ENCODE results near the gene SWAP70.

DNA sequence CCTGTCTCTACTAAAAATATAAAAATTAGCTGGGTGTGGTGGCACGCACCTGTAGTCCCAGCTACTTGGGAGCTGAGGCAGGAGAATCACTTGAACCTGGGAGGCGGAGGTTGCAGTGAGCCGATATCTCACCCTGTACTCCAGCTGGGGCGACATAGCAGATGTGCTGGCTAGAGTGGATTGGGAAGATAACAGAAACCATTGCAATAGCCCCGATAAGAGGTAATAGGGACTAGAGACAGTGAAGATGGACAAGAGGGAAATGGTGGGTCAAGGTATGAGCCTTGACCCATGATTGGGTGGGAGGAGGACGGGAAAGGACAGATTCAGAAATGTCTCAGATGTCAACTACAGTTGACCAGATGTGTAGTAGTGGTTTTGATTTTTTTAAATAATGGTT, 6.1 kb downstream of the SWAP70 start:
- TF ChIP-seq, protein P1, sequence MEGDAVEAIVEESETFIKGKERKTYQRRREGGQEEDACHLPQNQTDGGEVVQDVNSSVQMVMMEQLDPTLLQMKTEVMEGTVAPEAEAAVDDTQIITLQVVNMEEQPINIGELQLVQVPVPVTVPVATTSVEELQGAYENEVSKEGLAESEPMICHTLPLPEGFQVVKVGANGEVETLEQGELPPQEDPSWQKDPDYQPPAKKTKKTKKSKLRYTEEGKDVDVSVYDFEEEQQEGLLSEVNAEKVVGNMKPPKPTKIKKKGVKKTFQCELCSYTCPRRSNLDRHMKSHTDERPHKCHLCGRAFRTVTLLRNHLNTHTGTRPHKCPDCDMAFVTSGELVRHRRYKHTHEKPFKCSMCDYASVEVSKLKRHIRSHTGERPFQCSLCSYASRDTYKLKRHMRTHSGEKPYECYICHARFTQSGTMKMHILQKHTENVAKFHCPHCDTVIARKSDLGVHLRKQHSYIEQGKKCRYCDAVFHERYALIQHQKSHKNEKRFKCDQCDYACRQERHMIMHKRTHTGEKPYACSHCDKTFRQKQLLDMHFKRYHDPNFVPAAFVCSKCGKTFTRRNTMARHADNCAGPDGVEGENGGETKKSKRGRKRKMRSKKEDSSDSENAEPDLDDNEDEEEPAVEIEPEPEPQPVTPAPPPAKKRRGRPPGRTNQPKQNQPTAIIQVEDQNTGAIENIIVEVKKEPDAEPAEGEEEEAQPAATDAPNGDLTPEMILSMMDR (conservative IDR thresholded peaks at IDR 0.05 in 1 of 2, IDR thresholded peaks at IDR 0.05 in 1 of 2; ENCODE audit: low read depth in 1 of 2, low read length in 2 of 2), result no peak
- no peak for TF ChIP-seq EZH2 (IDR thresholded peaks at IDR 0.05; ENCODE audit: low read length, missing control alignments)

Data from fibroblast of lung (primary cell).